Frontal cortex (tissue), 4 donors: ENCODE measurements around the gene ABCB6. TPM values are rescaled to one million over a fixed set of nuclear protein-coding genes. Genes with fewer than 3 reads are reported as not detected.

ENCODE experiments used
- DNase-seq, 2 donors: peaks; one replicate each; pipeline ENCODE4 v3.0.0; 2012; ENCODE audit warnings: low spot score in 2 of 2
- FAIRE-seq: peaks from 2 replicates; lab custom pipeline; 2012; peaks lifted over from hg19 to GRCh38; lab: Jason Lieb, UNC
- total RNA-seq: library from RNA; depleted of rRNA; stranded (reverse); fragments of >200 nt; gene quantifications from one replicate; pipeline ENCODE4 v1.2.3, GENCODE V29; 2014
- donor health status: control.
- donor health status: control.
- donor health status: control.

ABCB6 gene
- total RNA-seq, 1 donor from 2014 or later: 28.1 TPM

DNA sequence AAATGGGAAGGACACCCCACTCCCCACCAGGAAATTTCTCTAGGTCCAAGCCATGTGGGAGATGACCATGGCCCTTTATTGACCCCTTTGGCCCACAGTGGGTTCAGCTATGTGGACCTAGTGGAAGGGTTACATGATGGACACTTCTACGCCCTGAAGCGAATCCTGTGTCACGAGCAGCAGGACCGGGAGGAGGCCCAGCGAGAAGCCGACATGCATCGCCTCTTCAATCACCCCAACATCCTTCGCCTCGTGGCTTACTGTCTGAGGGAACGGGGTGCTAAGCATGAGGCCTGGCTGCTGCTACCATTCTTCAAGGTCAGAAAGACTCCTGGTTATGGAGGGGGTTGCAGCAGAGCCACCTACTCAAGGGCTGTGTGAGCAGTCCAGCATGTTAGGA is 27.8 kb upstream of the ABCB6 start:
- DNase-seq (no peak), FAIRE-seq (no peak)

DNA sequence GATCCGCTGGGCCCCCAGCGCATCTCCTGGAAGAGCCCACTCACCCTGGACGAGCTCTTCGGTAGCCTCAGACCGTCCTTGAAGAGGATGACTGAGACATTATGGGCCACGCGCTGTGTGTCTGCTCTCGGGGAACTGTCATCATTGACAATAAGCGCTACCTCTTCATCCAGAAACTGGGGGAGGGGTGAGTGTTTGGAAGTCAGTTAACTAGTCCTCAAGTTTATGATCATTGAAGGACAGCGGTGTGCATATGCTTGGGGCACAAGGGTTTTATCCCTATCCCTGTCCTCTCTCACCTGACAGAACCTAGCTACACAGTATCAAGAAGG is 27.1 kb upstream of the ABCB6 start:
- FAIRE-seq (no peak), DNase-seq (no peak)

GRCh38 chr2:219245148-219245898 is 26.6 kb upstream of the ABCB6 start, which contains the start of the genes GLB1L and STK16:
TSS of gene GLB1L (minus strand) at chr2:219245444. CDS start at chr2:219243573, 1,871 bp downstream.
TSS of gene STK16 (plus strand) at chr2:219245479. CDS start at chr2:219246000, 521 bp downstream.
- FAIRE-seq (no peak), DNase-seq (peak; percentile 90 to 98)

- FAIRE-seq (no peak), DNase-seq (no peak)
Measured at GRCh38 chr2:219244789-219245147, 26.0 kb upstream of the ABCB6 start.

DNA sequence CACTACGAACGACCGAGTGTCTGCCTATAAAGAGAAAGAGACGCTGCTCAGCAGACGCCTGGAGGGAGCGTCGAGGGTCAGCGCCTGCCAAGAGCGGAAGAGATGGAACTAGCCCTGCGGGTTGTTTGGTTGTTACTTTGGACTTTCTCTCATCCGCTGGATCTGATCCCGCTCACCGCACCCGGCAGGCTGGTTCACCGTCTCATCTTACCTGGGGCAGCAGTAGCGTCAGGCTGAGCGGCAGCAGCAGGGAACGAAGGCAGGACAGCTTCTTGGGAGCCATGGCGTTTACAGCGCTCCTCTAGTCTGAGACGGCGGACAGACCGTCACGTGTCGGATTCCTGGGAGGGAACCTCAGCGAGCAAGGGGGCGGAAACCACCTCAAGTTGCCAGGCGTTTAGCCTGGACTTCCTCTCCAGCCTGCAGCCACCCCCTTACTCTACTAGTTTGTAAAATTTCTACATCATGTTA is 24.6 kb upstream of the ABCB6 start:
- no peak for DNase-seq
- FAIRE-seq: no peak

DNA sequence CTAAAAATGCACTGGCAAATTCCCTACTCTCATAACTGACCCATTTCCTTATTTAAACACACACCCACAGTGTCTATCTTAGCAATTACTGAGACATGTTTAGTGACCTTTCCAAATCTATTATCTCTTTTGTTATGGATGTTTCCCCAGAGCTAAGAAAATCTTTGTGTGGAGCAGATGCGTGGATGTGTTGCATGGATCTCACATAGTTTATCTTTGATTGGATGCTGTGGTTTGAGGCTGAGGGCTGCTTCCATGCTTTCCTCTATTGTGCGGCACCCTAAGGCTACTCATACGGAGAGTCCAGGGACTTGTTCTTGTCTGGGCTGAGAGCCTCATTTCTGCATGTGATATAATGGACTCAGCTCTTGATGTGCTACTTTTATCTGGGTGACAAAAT is 15.6 kb upstream of the ABCB6 start:
- DNase-seq: no peak
- no peak for FAIRE-seq

DNA sequence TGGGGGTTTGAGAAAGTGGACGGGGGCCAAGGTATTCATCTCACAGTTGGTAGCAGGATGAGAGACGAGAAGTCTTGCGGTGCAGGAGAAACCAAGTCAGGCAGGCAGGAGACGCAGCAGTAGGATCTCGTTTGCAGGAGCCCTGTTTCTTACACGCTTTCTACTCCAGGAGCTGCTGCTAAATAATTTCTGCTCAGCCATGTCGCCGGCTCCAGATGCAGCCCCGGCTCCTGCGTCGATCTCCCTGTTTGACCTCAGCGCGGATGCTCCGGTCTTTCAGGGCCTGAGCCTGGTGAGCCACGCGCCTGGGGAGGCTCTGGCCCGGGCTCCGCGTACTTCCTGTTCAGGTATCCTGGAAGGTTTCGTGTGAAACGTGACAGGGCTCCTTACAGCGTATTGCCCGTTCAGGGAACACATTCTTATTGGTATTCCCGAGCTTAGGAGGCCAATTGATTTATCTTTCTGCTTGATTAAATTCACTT is 11.3 kb upstream of the ABCB6 start:
- FAIRE-seq (no peak), DNase-seq (no peak)

DNA sequence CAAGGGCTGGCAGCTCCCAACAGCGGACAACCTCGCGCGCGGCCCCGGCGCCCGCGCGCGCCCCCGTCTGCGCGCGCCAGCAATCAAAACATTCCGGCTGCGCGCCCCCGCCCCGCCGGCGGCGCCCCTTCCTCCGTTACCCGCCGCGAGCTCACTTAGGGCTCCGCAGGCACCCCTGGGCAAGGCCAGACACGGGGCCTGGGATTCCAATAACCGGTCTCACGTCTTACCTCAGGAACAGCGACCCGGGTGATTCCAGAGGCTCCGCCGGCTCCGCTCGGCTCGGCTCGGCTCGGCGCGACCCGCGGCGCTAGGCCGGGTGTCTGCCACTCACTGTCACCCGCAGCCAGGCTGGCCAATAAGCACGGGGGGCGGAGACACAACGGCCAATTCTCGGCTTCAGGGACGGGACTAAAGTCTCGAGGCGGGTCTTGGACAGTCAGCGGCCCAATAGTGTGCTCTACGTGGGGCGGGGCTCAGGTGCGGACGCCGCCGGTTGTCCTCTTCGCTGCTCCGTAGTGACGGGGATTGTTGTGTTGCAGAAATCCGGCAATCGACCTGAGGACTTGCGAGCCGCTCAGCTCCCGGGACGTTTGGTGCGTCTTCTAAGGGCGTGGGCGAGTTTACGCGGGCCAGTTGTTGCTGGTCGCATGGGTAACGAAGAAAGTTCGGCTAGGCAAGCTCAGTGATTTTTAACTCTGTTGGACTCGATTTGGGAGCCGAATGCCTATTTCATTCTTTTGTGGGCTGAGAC is 10.7 kb upstream of the ABCB6 start, which contains the start of the genes ANKZF1 and ATG9A:
Gene ANKZF1 (plus strand): TSS at position 502 of the 754 bp plus-strand sequence. CDS start 452 bp downstream, outside the sequence.
Gene ATG9A (minus strand): TSS at position 332 of the 754 bp plus-strand sequence. CDS start 1,612 bp downstream, outside the sequence.
- peak; percentile 98 to 99 for DNase-seq
- FAIRE-seq: peak; percentile 57

GRCh38 chr2:219228911-219229304 is 10.2 kb upstream of the ABCB6 start:
- FAIRE-seq (no peak), DNase-seq (no peak)

GRCh38 chr2:219228041-219228910 is 9.5 kb upstream of the ABCB6 start:
- FAIRE-seq: no peak
- no peak for DNase-seq

DNA sequence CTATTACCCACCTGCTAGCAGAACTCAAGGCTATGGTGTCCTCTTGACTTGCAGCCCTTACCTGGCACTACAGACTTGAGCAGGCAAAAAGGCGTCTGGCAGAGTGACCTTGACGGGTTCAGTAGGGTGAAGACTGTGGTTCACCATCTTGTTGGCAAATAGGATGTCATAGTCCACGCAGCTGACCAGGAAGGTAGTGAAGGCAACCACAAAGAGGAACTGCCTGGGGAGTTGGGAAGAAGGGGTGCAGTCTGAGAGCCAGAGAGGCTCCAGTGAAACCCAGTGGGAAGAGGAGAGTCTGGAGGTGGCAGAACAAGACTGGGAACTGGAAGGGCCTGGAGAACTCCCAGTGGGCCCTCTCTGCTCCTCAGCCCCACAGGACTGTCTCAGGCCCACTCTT is 6.6 kb upstream of the ABCB6 start:
- DNase-seq (no peak), FAIRE-seq (no peak)

DNA sequence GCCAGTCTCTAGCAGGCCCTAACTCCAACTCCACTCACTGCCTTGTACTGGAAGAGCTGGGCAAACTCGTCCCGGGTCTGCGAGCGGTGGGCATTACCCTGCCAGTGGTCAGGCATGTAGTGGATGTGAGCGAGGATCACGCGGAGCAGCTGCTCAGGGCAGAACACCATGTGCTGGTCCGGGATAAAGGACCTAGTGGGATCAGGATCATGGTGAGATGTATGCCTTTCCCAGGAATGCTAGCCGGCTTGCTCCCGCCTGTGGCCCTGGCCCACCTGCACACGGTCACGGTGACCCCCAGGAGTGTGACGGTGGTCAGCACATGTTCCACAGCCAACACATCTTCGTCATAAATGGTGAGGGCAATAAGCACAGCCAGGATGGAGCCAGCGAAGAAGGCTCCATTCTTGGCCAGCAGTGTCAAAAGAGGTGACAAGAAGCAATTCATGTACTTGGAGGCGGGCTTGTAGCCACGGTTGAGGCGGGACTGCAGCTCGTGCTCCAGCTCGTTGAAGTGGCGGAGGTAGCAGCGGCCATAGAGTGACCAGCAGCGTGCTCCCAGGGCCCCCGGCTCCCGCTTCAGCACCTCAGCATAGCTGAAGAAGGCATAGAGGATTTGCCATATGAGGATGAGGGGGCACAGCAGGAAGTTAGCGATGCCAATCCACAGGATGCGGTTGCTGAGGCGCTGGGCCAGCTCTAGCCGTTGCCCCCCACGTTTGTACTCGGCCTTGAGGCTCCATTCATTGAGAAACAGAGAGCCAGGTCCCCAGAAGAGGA is 5.3 kb upstream of the ABCB6 start:
- DNase-seq (no peak), FAIRE-seq (no peak)

DNA sequence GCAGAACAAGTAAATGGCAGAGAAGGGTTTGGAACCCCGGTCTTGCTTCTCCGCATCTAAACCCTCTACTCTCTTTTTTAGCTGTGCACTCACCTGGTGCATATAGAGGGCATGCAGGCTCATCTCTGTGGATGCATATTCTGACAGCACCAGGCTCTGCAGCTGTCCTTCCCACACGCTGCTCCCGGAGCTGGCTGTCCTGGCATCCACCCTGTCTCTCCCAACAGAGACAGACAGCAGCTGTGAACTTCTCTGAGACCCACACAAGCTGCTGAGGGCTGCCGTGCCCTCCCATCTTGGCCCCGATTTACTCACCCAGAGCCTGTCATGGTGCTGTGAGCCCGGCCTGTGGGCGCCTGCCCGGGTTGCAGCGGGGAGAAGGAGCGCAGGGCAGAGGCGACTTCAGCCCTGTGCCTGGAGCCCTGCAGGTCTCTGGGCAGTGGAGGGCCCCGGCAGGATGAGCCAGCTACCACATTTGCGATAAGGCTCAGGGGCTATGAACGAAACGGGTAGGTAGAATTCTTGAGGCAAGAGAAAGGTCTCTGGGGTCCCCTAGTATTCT is 3.3 kb upstream of the ABCB6 start:
- DNase-seq (no peak), FAIRE-seq (no peak)

GRCh38 chr2:219220652-219221402 is 2.1 kb upstream of the ABCB6 start:
- DNase-seq (no peak), FAIRE-seq (no peak)

- DNase-seq: no peak
- FAIRE-seq: no peak
Measured at GRCh38 chr2:219219784-219220532, 1.2 kb upstream of the ABCB6 start.

DNA sequence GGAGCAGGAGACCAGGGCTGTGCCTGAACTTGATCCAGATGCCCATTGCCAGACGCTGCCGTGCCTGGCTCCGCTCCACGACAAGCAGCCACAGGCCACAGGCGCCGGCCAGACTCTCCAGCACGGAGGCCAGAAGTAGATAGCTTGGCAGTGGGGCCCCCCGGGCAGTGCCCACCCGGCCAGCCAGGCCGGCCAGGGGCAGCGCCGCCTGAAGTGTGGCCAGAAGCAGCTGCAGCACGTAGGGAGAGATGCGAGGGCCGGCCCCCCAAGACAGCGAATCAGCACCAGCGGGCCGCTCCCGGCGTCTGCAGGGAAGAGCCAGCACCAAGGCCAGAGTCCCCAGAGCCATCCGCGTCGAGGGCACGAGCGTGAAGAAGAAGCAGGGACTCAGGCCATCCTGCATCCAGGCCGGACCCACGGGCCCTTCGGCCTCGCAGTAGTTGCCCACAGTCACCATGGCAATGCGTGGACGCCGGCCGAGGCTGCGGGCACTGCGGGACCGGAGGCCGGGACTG is 484 bp downstream of the ABCB6 start:
- DNase-seq: peak in 1 of 2 donors; percentile 56
- no peak for FAIRE-seq

DNA sequence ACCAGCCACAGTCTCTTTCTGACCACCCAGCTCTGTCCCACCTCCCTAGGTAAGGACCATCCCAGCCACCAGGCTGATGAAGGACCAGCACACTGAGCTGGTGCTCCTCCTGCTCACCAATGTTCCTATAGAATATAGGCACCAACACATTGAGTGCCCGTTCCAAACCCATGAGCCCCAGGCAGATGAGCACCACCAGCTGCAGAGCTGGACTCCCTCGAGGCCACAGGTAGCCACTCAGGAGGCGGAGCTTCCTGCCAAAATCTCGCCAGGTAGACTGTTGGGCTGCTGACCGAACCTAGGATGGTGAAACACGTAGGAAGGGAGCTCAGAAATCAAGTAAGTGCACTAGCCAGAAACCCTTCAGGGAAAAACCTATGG is 2.2 kb downstream of the ABCB6 start:
- FAIRE-seq: no peak
- no peak for DNase-seq
